ENCODE results near the gene SIPA1L2.
A peak's percentile ranks its signal among the peaks of the same experiment; 100 is the strongest.
"Not testable (repeated sequence)": the region's sequence is repeated elsewhere in the genome, so short reads cannot be mapped to it uniquely, and the experiment has no call there.

The SIPA1L2 gene

DNA sequence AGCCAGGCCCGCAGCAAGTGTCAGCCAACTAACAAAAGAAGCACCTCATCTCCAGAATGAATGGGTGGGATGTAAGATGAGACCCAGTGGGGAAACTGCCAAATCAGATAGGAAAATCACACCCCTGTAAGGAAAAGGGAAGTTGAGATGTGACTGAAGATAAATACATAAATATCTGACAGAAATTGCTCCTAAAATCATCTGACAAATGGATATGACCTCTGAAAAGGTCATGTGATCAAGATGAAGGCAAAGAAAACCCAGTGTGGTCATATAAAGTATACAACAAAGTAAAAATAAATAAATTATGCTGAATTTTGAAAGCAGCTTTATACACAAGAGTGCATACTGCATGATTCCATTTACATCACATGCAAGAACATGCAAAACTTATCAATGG is 12.7 kb downstream of the SIPA1L2 start:
- DNase-seq (ENCODE audit: low read depth in 2 of 2), result no peak

DNA sequence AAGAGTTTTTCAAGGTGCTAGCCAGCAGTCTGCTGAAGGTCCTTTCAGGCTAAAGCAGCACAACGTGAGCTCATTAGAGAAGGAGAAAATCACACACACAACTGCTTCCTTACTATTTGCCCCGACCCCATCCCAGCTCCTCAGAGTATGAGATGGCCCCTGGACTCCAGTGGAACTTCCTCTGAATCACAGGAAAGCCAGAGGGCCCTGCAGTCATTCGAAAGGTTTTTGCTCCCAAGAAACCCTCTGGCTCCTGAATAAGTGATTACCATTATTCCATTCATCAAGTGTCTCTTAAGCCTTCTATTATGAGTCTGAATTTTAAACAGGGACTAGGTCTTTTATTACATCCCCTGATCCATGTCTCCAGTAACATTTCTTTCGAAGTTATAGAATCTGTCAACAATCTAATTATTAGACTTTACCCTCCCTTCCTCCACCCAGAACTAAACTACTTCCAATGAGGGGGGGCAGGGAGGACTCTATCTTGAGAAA is 14.6 kb downstream of the SIPA1L2 start:
- no peak for DNase-seq (ENCODE audit: low read depth in 2 of 2)

DNA sequence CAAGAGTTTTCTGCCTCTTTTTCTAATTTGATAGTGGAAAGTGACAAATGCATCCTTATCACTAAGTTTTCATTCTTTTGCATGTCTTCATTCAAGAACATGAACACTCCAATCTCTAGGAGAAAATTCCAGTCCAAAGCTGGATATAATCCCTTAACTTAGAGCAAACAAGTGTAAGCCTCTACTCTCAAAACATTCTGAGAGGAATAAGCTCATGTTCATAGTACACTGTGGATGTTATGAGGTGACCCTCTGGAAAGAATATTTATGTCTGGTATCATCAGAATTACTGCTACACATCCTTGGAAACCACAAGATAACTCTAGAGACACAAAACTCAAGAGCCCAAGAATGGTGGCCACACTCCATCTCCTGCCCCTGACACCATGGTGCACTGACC is 15.1 kb downstream of the SIPA1L2 start:
- DNase-seq (ENCODE audit: low read depth in 2 of 2), result no peak

DNA sequence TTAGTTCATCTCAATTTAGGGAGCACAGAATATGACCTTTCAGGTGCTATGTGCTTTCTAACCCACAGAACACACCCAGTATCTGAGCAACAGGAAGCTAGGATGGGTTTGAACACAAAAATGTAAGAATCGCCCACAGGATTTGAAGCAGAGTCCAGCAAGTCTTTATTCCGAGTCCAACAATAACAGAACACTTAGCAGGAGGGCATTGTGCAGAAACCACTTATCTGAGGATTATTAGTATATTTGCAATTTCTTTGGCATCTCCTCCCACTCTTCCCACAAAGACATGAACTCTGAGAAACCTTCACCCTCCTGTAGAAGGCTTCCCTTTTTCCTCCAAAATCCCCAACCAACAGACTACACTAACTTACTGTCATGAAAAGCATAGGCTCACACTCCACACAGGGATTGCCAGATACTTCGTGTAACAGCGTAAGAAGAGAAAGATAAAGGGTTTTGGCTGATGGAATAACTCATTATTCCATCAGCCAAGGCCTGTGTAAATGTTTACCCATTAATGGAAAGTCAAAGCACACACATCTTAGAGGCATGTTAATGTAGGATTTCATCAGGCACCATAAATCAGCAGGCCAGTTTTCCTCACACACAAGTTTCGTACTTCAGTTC is 16.1 kb downstream of the SIPA1L2 start:
- peak; percentile 70 to 74 for DNase-seq (ENCODE audit: low read depth in 2 of 2)

DNA sequence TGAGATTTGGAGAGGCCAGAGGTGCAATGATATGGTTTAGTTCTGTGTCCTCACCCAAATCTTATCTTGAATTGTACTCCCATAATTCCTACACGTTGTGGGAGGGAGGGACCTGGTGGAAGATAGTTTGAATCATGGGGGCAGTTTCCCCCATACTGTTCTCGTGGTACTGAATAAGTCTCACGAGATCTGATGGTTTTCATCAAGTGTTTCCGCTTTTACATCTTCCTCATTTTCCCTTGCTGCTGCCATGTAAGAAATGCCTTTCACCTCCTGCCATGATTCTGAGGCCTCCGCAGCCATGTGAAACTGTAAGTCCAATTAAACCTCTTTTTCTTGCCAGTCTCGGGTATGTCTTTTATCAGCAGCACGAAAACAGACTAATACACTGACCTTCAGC is 17.1 kb downstream of the SIPA1L2 start:
- not testable (repeated sequence) for DNase-seq (ENCODE audit: low read depth in 2 of 2)

DNA sequence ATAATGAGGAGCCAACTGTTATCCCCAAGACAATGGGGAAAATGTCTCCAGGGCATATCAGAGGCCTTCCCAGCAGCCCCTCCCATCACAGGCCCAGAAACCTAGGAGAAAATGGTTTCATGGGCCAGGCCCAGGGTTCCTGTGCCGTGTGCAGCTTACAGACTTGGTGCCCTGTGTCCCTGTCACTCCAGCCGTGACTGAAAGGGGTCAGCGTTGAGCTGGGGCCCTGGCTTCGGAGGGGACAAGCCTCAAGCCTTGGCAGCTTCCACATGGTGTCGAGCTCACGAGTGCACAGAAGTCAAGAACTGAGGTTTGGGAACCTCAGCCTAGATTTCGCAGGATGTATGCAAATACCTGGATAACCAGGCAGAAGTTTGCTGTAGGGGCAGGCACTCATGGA is 18.1 kb downstream of the SIPA1L2 start:
- no peak for DNase-seq (ENCODE audit: low read depth in 2 of 2)

DNA sequence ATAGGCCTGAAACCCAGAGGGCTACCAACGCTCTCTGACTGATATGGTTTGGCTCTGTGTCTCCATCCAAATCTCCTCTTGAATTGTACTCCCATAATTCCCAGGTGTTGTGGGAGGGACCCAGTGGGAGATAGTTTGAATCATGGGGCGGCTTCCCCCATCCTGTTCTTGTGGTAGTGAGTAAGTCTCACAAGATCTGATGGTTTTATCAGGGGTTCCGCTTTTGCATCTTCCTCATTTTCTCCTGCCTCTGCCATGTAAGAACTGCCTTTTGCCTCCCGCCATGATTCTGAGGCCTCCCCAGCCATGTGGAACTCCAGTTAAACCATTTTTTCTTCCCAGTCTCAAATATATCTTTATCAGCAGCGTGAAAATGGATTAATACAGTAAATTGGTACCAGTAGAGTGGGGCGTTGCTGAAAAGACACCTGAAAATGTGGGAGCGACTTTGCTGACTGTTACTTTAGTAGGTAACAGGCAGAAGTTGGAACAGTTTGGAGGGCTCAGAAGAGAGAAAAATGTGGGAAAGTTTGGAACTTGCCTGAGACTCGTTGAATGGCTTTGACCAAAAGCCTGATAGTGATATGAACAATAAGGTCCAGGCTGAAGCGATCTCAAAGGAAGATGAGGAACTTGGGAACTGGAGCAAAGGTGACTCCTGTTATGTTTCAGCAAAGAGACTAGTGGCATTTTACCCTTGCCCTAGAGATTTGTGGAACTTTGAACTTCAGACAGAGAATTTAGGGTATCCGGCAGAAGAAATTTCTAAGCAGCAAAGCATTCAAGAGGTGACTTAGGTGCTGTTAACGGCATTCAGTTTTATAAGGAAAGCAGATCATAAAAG is 18.8 kb downstream of the SIPA1L2 start:
- DNase-seq (ENCODE audit: low read depth in 2 of 2), result not testable (repeated sequence)

DNA sequence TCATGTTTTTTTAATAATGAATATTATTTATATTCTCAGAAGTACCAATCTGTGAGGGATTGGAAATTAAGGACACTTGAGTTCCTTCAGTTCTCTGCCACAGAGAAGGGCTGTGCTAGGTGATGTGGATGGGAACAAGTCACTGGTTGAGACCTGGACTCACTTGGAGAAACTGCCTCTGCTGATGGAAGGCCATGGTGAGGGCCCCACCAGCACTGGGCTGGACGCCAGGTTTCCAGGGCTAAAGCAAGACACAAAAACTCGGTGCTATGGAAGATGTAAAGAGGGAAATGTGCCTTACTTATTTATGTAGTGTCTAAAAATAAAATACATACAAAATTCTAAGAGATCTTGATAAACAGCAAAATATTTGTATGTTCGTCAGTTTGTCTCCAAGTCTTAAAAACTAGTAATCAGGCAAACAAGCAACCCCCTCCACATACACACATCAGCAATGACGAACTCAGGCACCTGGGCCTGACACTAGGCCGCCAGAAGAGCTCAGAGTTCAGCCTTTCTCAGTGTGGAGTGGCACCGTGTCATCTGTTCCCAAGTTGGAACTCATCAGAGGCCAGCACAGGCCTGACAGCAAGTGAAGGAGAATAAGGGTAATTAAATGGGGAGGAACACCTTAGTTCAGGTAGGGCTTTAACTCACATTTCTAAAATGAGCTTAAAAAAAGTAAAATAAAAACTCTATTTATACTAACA is 19.6 kb downstream of the SIPA1L2 start:
- DNase-seq (ENCODE audit: low read depth in 2 of 2), result no peak

DNA sequence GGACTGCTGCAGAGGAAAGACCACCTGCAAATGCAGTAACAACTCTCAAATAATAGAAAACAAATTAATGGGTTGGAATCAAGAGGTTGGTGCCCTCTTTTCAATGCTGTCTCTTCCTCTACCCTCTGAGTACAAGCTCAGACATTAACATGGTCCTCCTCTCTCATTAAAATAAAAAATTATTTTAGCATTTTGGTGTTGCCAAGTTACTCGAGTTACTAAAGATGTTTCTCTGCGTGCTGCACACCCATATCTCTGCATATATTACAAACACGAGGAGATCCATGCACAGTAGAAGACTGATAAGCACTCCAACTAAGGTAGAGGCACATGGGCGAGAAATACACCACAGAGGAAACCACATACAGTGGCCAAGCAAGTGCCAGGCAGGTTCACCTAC is 21.5 kb downstream of the SIPA1L2 start:
- no peak for DNase-seq (ENCODE audit: low read depth in 2 of 2)

DNA sequence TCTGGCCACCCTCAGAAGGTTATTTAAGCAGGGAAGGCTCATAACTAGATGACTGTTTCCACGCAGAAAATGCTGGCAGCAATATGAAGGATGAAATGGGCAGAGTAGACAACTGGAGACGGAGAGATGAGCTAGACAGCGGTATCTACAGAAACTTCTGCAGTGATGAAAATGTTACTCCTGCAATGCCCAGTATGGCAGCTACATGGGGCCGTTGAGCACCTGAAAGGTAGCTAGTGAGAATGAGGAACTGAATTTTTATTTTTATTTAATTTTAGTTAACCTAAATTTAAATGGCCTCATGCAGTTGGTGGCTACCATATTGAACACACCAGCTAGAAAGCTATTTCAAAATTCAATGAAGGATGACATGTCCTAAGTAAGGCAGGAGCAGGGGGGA is 27.3 kb downstream of the SIPA1L2 start:
- no peak for DNase-seq (ENCODE audit: low read depth in 2 of 2)

DNA sequence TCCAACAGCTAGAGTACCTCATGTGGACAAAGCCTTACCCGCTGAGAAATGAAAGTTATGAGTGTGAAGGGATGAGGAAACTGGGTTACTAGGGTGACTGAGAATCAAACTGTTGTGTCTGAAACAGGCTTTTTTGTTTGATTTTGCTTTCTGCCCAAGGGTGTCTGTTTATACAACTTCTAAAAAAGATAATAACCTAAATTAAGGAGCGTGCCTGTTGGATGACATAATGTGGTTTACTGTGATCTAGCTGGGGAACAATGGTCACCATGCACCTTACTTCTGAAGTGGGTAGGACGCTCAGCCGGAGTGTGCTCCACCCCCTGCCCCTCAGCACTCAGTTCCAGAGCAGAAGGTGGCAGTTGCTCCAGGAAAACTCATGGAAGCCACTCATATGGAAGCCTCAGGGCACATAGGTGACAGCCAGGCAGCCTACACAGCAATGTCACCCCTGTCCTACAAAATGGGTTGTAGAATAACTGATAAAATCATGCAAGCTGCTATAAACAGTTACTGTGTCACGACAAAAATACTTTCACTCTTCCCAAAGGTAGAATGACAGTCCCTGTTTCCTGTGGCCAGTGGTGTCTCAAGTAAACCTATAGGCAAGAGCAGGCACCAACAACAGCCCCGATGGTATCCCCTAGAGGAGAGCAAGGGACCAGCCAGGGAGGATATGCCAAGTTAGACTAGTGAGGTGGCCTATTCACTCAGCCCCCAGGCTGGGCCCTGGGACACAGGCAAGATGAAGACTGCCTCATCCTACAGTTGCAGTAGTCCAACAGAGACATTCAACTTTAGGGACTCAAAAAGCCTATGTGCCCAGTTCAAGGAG is 29.3 kb downstream of the SIPA1L2 start:
- no peak for DNase-seq (ENCODE audit: low read depth in 2 of 2)

DNA sequence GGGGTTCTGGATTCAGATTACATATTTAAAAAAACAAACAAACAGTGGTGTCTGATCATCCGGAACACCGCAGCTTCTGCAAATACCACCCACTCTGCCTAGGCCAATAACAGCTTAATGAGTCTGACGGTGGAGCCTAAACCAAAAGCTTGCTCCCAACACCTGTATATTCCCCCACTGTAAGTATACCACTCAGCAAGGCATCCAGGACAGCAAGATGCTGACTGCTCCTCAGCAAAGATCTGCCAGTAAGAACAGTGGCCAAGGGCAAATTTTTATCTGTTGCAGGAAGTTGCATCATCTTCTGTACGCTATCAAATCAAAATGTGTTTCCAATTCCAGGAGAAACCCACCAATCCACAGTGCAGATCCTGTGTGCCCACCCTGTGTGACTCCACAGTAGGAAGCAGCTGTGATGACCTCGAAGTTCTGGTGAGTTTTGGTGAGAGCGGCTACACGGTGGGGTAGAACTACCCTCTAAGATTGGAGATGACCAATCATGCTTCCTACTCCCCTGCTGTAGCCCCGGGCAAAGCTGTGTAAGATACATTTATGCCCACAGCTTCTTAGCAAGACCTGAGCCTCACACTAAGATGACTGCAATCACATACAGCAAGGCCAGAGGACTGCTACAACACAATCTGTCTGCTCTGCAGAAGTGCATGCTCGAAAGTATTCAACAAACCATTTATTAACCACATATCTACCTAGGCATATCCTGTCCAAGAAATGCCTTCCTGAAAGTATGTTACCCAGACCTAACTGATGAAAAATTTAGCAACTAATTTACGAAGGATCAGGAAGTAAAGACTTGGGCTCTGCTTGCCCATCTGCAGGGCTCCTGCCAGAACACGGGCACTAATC is 30.5 kb downstream of the SIPA1L2 start:
- no peak for DNase-seq (ENCODE audit: low read depth in 2 of 2)

DNA sequence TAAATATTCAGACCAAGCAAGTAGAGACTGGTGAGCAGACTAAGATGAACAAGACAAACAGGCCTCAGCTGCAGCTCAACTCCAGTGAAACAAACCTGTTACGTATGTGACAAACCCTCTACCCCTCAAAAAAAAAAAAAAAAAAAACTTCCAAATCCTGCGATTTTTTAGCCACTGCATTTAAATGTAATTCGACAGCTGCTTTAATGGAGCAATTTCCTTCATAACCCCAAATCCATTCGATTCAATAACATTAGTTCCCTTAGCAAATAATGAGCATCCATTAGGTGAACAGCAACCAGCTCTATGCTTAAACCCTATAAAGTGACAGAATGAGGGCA is 31.1 kb downstream of the SIPA1L2 start:
- no peak for DNase-seq (ENCODE audit: low read depth in 2 of 2)

DNA sequence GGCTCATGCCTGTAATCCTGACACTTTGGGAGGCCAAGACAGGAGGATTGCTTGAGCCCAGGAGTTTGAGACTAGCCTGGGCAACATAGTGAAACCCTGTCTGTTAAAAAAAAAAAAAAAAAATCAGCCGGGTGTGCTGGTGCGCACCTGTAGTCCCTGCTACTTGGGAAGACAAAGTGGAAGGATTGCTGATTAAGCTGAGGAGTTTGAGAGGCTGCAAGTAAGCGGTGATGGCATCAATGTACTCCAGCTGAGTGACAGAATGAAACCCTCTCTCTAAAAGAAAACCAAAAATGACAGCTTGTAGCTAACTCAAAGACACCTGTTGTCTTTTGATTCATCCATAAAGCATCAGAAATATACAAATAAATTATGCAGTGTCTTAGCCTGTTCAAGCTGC is 31.8 kb downstream of the SIPA1L2 start:
- no peak for DNase-seq (ENCODE audit: low read depth in 2 of 2)

DNA sequence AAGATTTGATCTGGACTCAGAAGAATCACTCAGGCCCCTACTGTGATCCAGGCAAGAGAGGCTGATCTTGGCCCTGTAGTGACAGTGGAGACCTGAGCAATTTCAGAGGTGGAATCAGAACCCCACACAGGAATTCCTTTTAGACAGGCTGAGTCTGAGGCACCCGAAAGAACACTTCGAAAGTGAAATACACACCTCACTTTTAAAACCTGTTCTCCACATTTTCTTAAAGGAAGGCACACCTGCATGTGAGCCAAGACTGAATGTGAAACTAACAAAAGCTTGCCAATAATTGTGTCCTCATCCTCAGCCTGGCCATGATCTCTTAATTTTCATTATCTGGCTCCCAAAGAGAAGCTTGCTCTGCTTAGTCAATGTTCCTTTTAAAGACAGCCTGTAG is 32.2 kb downstream of the SIPA1L2 start:
- no peak for DNase-seq (ENCODE audit: low read depth in 2 of 2)

DNA sequence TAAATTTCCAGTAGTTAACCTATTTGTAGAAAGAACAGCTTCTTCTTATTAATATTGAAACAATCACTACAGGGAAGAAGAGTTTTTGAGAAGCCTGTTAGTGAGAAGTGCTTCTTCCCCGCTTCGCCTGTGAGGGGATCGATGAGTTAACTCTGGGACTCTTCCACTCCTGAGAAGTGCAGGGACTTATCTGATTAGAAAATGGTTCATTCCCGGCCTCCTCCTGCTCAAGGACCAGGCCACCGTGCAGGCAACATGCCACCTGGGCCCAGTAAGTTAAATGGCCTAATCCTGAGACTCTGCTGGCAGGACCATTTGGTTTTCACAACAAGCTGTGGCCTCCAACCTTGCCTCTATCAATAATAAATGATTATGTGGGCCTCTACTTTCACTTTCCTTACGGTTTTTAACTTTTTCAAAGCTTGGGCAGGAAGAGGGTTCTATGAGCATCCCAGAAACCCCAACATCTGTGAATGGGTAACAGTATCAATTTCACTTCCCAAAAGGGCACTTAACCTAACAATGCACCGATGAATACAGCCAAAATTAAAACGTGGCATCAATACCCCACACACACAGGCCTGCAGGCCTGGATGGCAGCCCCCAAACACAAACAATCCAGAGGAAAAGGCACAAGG is 33.1 kb downstream of the SIPA1L2 start:
- DNase-seq (ENCODE audit: low read depth in 2 of 2), result no peak

DNA sequence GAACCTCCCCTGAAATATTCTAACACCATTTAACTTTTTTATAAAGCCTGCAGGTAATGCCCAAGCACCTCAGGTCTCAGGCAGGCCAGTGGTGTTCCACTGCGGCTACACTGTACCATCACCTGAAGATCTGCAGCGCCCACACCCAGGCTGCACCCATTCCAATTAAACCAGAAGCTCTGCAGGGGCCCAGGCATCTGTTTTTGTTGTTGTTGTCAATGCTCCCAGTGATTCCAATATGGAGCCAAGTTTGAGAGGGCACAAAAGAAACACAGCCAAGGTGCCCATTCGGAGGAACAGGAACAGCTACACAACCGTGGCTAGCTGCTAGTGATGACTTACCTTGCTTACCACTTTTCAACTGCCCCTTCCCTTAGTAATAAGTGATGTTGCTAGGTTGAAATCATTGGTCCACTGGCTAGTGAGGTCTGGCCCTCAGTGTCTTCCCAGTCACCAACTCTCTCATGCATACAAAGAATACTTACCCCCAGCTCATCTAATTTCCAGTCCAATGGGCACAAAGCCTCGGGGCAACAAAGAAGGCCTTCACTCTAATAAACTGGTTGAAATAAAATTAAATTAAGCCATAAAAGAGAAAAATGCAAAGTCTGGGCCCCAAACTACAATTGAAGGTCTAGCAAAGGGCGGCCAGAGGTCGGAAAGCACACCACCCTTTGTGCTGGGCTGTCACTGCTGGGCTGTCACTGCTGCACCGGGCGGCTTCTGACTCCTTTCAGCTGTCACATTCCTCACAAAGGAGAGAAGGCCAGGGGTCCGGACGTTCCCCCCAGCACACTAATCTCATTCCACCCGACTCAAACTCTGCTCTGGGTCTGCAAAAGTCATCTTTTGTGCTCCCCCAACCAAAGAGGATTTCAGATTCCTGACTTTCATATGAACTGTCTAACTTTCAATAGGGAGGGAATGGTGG is 34.9 kb downstream of the SIPA1L2 start:
- no peak for DNase-seq (ENCODE audit: low read depth in 2 of 2)

DNA sequence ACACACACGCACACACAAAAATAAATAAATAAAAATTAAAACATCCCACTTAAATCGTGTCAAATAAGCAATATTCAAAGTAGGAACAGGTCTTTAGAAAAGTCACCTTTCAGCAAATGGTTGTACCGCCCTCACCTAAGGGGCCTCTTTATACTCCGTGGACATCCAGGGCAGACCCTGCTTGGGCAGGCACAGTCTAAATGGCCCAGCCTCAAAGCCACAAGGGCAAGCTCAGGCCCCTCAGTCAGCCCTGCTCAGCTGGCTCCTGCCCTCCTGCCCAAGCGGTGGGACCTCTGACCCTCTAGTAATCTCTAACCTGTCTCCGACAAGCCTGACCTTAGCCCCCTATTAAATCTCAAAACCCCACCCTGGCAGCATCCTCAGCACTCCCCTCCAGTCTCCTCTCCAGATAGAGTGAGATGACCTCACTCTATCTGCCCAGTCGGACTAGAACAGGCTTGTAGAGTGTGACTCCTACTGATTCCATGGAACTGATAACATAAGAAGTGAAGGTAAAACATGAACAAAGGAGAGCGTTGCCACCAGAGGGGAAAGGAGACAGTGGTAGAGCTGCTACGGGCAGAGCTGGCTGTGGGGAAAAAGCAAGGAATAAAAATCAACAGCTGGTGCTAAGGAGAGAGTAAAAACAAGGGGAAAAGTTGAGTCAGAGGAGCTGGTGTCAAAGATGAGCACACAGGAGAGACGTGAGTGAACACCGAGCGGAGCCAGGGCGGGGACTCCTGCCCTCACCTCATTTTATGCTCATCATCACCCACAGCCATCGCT is 36.0 kb downstream of the SIPA1L2 start:
- DNase-seq (ENCODE audit: low read depth in 2 of 2), result no peak

DNA sequence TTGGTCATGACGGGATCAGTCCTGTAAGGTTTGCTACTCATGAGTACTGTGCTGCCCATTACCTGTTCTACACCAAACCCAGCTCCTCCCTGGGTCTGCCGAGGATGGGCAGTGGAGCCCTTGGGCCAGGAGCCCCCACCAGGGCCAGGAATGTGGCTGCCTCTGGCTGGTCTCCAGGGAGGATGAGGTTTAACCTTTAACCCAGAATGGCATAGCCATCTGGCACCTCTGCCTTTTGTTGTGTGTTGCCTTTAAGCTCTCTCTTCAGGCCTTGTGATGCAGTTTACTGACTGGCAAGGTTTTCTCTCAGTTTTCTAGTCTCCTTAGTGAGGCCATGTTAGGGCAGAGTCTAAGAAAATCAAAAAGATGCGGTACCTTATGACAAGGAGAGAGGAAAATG is 38.6 kb downstream of the SIPA1L2 start:
- no peak for DNase-seq (ENCODE audit: low read depth in 2 of 2)
